ENCODE results near the gene PSMD4.

The PSMD4 gene

DNA sequence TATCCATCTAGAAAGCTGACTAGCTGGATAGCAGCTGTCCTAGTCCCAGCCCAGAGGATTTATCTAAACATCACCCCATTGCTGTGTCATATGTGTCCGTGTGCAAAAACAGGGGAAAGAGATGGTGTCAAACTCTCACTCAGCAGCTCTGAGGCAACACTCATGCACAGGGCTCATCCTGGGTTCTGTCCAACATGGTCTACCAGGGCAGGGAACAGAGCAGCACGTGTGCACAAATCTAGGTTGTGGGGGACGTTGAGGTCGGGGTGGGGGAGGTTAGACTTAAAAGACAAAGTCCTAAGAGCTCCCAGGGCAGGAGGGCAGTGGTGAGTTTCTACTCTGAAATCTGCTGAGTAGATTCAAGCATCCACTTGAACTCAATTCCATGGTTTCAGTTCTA is 56.5 kb downstream of the PSMD4 start:
- Histone ChIP-seq H3K4me1 (ENCODE audit: low read length) (no peaks in the 10 kb centered on the region), H3K4me3 (ENCODE audit: low read length) (no peak overlapping the region), H4K20me1 (ENCODE audit: insufficient read depth, low read length) (peaks cover 19% of the 10 kb centered on the region; the same call in 1 of the 2 replicates), H3K9me3 (ENCODE audit: insufficient read depth, low read length) (no peaks in the 10 kb centered on the region), H3K4me2 (ENCODE audit: low read length) (no peak overlapping the region), H3K27me3 (ENCODE audit: low read depth, low read length) (no peaks in the 10 kb centered on the region), H3K9ac (ENCODE audit: low read length) (no peak overlapping the region), H3K27ac (ENCODE audit: low read length) (no peak overlapping the region), H2AFZ (ENCODE audit: low read depth, low read length) (no peak overlapping the region), H3K79me2 (ENCODE audit: low read length) (peaks cover 24% of the 10 kb centered on the region; the same call in 1 of the 2 replicates), H3K36me3 (replicated peaks; ENCODE audit: low read depth, low read length) (peaks cover 81% of the 10 kb centered on the region)
- TF ChIP-seq CTCF (IDR thresholded peaks at IDR 0.05; ENCODE audit: low read depth, low read length) (no peak), EZH2phosphoT487 (IDR thresholded peaks at IDR 0.05; ENCODE audit: low read depth) (no peak)

DNA sequence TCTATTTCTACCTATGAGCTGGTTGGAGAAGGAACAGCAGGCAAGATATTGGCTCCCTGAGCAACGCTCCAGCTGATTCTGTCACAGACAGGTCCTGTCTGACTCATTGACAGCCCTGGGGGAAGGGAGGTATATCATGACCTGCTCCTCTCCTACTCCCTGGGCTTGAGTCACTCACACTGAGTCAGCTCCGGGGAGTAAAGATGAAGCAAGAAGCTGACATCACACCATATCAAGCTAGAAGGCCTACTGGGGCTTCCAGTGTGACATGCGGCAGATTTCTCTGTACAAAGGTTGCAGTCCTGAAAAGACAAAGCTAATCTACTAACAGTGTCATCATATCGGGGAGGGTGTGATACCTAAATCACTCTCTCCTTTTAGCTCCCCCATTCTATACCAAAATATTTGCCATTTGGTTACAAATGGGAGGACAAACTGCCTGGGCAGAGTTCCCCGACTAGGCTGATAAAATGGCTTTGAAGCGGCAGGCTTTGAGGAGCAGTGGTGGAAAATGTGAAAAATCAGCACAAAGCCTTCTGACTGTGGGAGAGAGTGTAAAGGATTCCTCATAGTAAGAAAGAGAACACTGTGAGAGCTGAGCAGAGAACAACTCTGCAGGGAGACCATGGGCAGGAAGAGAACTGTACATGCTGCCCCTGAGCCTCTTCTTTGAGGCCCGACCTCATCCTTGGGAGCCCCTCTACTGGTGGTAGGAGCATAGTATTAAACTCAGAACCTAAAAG is 57.2 kb downstream of the PSMD4 start:
- Histone ChIP-seq H3K9me3 (ENCODE audit: insufficient read depth, low read length) (no peaks in the 10 kb centered on the region), H3K4me2 (ENCODE audit: low read length) (no peak overlapping the region), H3K79me2 (ENCODE audit: low read length) (peaks cover 24% of the 10 kb centered on the region; the same call in 1 of the 2 replicates), H3K4me3 (ENCODE audit: low read length) (no peak overlapping the region), H3K36me3 (replicated peaks; ENCODE audit: low read depth, low read length) (peaks cover 79% of the 10 kb centered on the region), H2AFZ (ENCODE audit: low read depth, low read length) (no peak overlapping the region), H4K20me1 (ENCODE audit: insufficient read depth, low read length) (peaks cover 19% of the 10 kb centered on the region; the same call in 1 of the 2 replicates), H3K27ac (ENCODE audit: low read length) (no peak overlapping the region), H3K27me3 (ENCODE audit: low read depth, low read length) (no peaks in the 10 kb centered on the region), H3K4me1 (ENCODE audit: low read length) (no peaks in the 10 kb centered on the region), H3K9ac (ENCODE audit: low read length) (no peak overlapping the region)
- TF ChIP-seq CTCF (IDR thresholded peaks at IDR 0.05; ENCODE audit: low read depth, low read length) (no peak), EZH2phosphoT487 (IDR thresholded peaks at IDR 0.05; ENCODE audit: low read depth) (no peak)

GRCh38 chr1:151312411-151312810 is 57.9 kb downstream of the PSMD4 start:
- Histone ChIP-seq H3K36me3 (replicated peaks; ENCODE audit: low read depth, low read length) (peaks cover 74% of the 10 kb centered on the region), H3K27ac (ENCODE audit: low read length) (no peak overlapping the region), H3K79me2 (ENCODE audit: low read length) (peaks cover 25% of the 10 kb centered on the region; the same call in 1 of the 2 replicates), H4K20me1 (ENCODE audit: insufficient read depth, low read length) (peaks cover 19% of the 10 kb centered on the region; the same call in 1 of the 2 replicates), H3K27me3 (ENCODE audit: low read depth, low read length) (no peaks in the 10 kb centered on the region), H3K9me3 (ENCODE audit: insufficient read depth, low read length) (no peaks in the 10 kb centered on the region), H3K4me1 (ENCODE audit: low read length) (no peaks in the 10 kb centered on the region), H2AFZ (ENCODE audit: low read depth, low read length) (no peak overlapping the region), H3K4me2 (ENCODE audit: low read length) (no peak overlapping the region), H3K4me3 (ENCODE audit: low read length) (no peak overlapping the region), H3K9ac (ENCODE audit: low read length) (no peak overlapping the region)
- TF ChIP-seq CTCF (IDR thresholded peaks at IDR 0.05; ENCODE audit: low read depth, low read length), result no peak
- TF ChIP-seq EZH2phosphoT487 (IDR thresholded peaks at IDR 0.05; ENCODE audit: low read depth), result no peak

DNA sequence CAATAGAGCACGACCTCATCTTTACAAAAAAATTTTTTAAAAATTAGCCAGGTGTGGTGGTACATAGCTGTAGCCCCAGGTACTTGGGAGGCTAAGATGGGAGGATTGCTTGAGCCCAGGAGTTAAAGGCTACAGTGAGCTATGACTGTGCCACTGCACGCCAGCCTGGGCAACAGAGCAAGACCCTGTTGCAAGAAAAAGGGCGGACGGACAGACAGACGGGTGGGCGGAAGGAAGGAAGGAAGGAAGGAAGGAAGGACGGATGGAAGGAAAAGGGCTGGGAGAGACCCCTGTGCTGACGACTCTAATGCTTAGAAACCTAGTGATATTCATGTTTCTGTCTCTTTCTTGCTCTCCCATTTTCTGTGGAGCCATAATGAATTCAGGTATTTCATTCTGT is 58.3 kb downstream of the PSMD4 start:
- no peak overlapping the region for H2AFZ ChIP-seq (ENCODE audit: low read depth, low read length)
- peaks cover 28% of the 10 kb centered on the region; the same call in 1 of the 2 replicates for H3K79me2 ChIP-seq (ENCODE audit: low read length)
- H3K4me1 ChIP-seq (ENCODE audit: low read length), result no peaks in the 10 kb centered on the region
- H3K27ac ChIP-seq (ENCODE audit: low read length), result no peak overlapping the region
- TF ChIP-seq CTCF (IDR thresholded peaks at IDR 0.05; ENCODE audit: low read depth, low read length) (no peak), EZH2phosphoT487 (IDR thresholded peaks at IDR 0.05; ENCODE audit: low read depth) (no peak)
- H3K4me3 ChIP-seq (ENCODE audit: low read length), result no peak overlapping the region
- no peaks in the 10 kb centered on the region for H3K27me3 ChIP-seq (ENCODE audit: low read depth, low read length)
- no peaks in the 10 kb centered on the region for H3K9me3 ChIP-seq (ENCODE audit: insufficient read depth, low read length)
- peaks cover 19% of the 10 kb centered on the region; the same call in 1 of the 2 replicates for H4K20me1 ChIP-seq (ENCODE audit: insufficient read depth, low read length)
- H3K36me3 ChIP-seq (replicated peaks; ENCODE audit: low read depth, low read length), result peaks cover 75% of the 10 kb centered on the region
- H3K9ac ChIP-seq (ENCODE audit: low read length), result no peak overlapping the region
- no peak overlapping the region for H3K4me2 ChIP-seq (ENCODE audit: low read length)
